ENCODE results near the gene DHX58. TPM values are rescaled to one million over a fixed set of nuclear protein-coding genes. Genes with fewer than 3 reads are reported as not detected.

DHX58 gene
- total and polyA plus RNA-seq, 2 donors from 2014 or later: 22.1 to 27.5 TPM

DNA sequence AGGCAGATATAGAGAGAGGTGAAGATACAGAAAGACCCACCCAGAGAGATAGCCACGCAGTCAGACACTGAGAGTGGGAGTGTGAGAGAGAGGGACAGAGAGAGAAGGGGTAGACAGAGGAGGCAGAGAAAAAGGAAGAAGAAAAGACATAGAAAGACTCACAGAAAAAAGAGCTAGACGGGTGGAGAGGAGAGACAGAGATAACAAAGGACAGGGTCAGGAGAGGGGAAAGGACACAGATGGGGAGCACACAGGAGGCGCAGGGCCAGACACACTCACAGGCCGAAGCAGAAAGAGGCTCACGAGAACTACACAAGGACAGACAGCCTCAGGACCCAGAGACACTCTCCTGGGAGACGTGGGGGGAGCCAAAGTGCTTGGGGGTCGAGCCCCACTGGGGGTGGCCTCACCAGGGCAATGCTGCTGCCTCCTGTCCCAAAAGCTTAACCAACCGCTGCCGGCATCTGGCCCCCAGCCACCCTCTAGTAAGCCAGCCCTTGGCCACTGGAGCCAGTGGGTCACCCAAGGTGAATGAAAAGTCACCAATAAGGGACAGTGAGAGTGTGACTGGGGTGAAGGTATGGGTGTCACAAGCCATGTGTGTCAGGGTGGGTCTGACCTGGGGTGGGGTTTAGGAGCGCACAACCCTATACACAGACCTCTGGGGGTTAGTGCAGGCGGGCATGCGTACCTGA, 18.0 kb downstream of the DHX58 start:
- H3K9ac ChIP-seq (ENCODE audit: low read length in 3 of 3): no peak overlapping the region
- peaks cover 0 to 5% (median 0%) of the 10 kb centered on the region in 3 donors for H3K4me1 ChIP-seq (ENCODE audit: control insufficient read depth in 2 of 3, insufficient read depth in 2 of 3, low read depth in 1 of 3, low read length in 3 of 3)
- H3K27me3 ChIP-seq (ENCODE audit: control insufficient read depth, insufficient read depth, low read length): peaks cover 11% of the 10 kb centered on the region
- no peak overlapping the region for H3K27ac ChIP-seq (ENCODE audit: low read depth in 2 of 2, low read length in 2 of 2)
- no peak for DNase-seq
- H3K36me3 ChIP-seq (ENCODE audit: control insufficient read depth in 2 of 3, insufficient read depth in 3 of 3, low read length in 3 of 3): no peaks in the 10 kb centered on the region
- FAIRE-seq: no peak
- no peaks in the 10 kb centered on the region for H3K9me3 ChIP-seq (ENCODE audit: control insufficient read depth in 2 of 3, insufficient read depth in 1 of 3, low read length in 3 of 3)
- intact Hi-C loops (cut with DNase I): no loop called here
- TF ChIP-seq, protein P1, sequence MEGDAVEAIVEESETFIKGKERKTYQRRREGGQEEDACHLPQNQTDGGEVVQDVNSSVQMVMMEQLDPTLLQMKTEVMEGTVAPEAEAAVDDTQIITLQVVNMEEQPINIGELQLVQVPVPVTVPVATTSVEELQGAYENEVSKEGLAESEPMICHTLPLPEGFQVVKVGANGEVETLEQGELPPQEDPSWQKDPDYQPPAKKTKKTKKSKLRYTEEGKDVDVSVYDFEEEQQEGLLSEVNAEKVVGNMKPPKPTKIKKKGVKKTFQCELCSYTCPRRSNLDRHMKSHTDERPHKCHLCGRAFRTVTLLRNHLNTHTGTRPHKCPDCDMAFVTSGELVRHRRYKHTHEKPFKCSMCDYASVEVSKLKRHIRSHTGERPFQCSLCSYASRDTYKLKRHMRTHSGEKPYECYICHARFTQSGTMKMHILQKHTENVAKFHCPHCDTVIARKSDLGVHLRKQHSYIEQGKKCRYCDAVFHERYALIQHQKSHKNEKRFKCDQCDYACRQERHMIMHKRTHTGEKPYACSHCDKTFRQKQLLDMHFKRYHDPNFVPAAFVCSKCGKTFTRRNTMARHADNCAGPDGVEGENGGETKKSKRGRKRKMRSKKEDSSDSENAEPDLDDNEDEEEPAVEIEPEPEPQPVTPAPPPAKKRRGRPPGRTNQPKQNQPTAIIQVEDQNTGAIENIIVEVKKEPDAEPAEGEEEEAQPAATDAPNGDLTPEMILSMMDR (IDR thresholded peaks at IDR 0.05; ENCODE audit: borderline replicate concordance, extremely low read depth, insufficient read depth): no peak
- no peak overlapping the region for H3K4me3 ChIP-seq (ENCODE audit: low read length in 3 of 3)

DNA sequence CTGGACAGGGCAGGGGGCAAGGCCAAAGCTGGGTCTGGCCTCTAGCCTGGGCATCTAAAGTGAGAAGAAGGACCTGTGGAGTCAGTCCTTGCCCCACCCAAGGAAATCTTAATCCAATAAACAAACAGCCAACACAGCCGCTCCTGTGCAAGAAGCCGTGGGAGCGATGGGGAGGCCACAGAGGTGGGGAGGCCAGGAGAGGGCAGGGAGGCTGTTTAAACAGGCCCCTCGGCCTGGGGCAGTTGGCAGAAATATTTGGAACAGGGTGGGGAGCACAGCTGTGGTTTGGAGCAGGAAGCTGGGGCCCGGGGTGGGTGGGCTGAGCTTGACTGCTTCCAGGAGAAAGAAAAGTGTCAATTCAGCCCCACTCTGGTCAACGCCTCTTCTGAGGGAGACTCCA, 19.6 kb downstream of the DHX58 start:
- Histone ChIP-seq H3K27me3 (ENCODE audit: control insufficient read depth, insufficient read depth, low read length) (peaks cover 11% of the 10 kb centered on the region), H3K27ac (ENCODE audit: low read depth in 2 of 2, low read length in 2 of 2) (no peak overlapping the region), H3K36me3 (ENCODE audit: control insufficient read depth in 2 of 3, insufficient read depth in 3 of 3, low read length in 3 of 3) (no peaks in the 10 kb centered on the region), H3K4me3 (ENCODE audit: low read length in 3 of 3) (no peak overlapping the region), H3K9ac (ENCODE audit: low read length in 3 of 3) (no peak overlapping the region), H3K9me3 (ENCODE audit: control insufficient read depth in 2 of 3, insufficient read depth in 1 of 3, low read length in 3 of 3) (no peaks in the 10 kb centered on the region), H3K4me1 (ENCODE audit: control insufficient read depth in 2 of 3, insufficient read depth in 2 of 3, low read depth in 1 of 3, low read length in 3 of 3) (peaks cover 0 to 2% (median 0%) of the 10 kb centered on the region in 3 donors)
- FAIRE-seq (no peak), DNase-seq (no peak)
- intact Hi-C loops (cut with DNase I): no loop called here
- TF ChIP-seq, protein P1 (IDR thresholded peaks at IDR 0.05; ENCODE audit: borderline replicate concordance, extremely low read depth, insufficient read depth): no peak

DNA sequence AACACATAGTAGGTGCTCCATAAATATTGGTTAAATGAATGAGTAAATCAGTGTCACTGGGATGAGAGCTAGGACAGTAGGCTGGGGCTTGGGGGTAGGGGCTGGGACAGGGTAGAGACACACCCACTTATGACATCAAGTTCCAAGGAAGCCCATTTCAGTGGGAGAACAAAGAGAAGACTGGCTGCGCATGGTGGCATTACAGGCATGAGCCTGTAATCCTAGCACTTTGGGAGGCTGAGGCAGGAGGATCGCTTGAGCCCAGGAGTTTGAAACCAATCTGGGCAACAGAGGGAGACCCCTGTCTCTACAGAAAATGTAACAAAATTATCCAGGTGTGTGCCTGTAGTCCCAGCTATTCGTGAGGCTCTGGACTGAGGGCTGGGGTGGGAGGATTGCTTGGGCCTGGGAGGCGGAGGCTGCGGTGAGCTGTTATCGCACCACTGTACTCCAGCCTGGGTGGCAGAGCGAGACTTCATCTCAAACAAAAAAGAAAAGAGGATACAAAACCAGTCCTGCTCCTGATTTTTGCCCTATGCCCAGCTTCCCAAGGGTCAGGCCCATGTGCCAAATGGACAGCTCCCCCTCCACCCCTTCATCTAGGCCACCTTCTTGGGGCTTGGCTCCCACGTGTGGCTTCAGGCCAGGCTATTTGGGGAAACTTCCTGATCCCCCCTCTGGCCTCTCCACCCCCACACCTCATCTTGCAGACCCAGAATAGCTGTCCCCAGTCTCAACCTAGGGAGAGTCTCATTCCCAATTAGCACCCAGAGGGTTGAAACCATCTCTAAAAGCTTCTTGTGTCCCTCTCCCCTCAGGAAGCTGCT, 21.3 kb downstream of the DHX58 start:
- FAIRE-seq (no peak), DNase-seq (no peak)
- TF ChIP-seq, protein P1 (IDR thresholded peaks at IDR 0.05; ENCODE audit: borderline replicate concordance, extremely low read depth, insufficient read depth): no peak
- Histone ChIP-seq H3K9me3 (ENCODE audit: control insufficient read depth in 2 of 3, insufficient read depth in 1 of 3, low read length in 3 of 3) (no peaks in the 10 kb centered on the region), H3K36me3 (ENCODE audit: control insufficient read depth in 2 of 3, insufficient read depth in 3 of 3, low read length in 3 of 3) (no peaks in the 10 kb centered on the region), H3K27me3 (ENCODE audit: control insufficient read depth, insufficient read depth, low read length) (no peaks in the 10 kb centered on the region), H3K9ac (ENCODE audit: low read length in 3 of 3) (no peak overlapping the region), H3K4me1 (ENCODE audit: control insufficient read depth in 2 of 3, insufficient read depth in 2 of 3, low read depth in 1 of 3, low read length in 3 of 3) (no peaks in the 10 kb centered on the region), H3K4me3 (ENCODE audit: low read length in 3 of 3) (no peak overlapping the region), H3K27ac (ENCODE audit: low read depth in 2 of 2, low read length in 2 of 2) (no peak overlapping the region)
- intact Hi-C loops (cut with DNase I): no loop called here
